Prostate gland (tissue), 2 donors: Measurements from ENCODE around the gene TUBGCP5. TPM values are rescaled to one million over a fixed set of nuclear protein-coding genes. Genes with fewer than 3 reads are reported as not detected.
"Not testable (repeated sequence)": the region's sequence is repeated elsewhere in the genome, so short reads cannot be mapped to it uniquely, and the experiment has no call there.

Experiments used
- DNase-seq: peaks from one replicate; pipeline ENCODE4 v3.0.0-alpha.2; 2019; ENCODE audit warnings: low spot score
- H3K27ac ChIP-seq, 2 donors: fragments of 200-600 bp; sonication (generic); 2 replicates each; pipeline ENCODE4 v1.5.1; 2017 to 2019
- H3K27me3 ChIP-seq: fragments of 200-600 bp; sonication (generic); replicated peaks from 2 replicates; pipeline ENCODE4 v1.5.1; 2019; ENCODE audit not compliant: insufficient read depth
- H3K36me3 ChIP-seq, 2 donors: fragments of 200-600 bp; sonication (generic); 1 replicate in 1 of 2; 2 replicates in 1 of 2; pipeline versions ENCODE4 v1.5.1 to v1.8.1; 2017 to 2019
- H3K4me1 ChIP-seq: fragments of 200-600 bp; sonication (generic); replicated peaks from 2 replicates; pipeline ENCODE4 v1.5.1; 2019
- H3K4me3 ChIP-seq, 2 donors: fragments of 200-600 bp; sonication (generic); 2 replicates each; pipeline ENCODE4 v1.5.1; 2017 to 2019
- H3K9me3 ChIP-seq: fragments of 200-600 bp; sonication (generic); 2 replicates; pipeline ENCODE4 v1.5.1; 2017
- POLR2A ChIP-seq: fragments of 450-650 bp; IDR thresholded peaks from one replicate; pipeline ENCODE4 v1.6.1; 2016; ENCODE audit warnings: antibody characterized with exemption, mild to moderate bottlenecking
- POLR2AphosphoS5 ChIP-seq: sonication (generic); formaldehyde crosslinking; IDR thresholded peaks from one replicate; pipeline ENCODE4 v1.6.1; 2017; ENCODE audit warnings: antibody characterized with exemption
- WGBS: methylation state at CpG from one replicate; pipeline ENCODE4 v1.1.5; 2018; 5-methylcytosine and 5-hydroxymethylcytosine counted together
- intact Hi-C: fragments of 100-400 bp; cut with DNase I; formaldehyde crosslinking; loops from one replicate; pipeline ENCODE4 v1.14.2; 2022
- total RNA-seq, 2 donors: library from RNA; depleted of rRNA; stranded (reverse); fragments of >200 nt; gene quantifications; one replicate each; pipeline ENCODE4 v1.1.0, GENCODE V29; 2016
- TF ChIP-seq, protein P1 (sequence below), 4 experiments: fragments of 200-600 bp in 2 of 4; fragments of 450-650 bp in 2 of 4; sonication (generic) in 2 of 4; IDR thresholded peaks; 1 replicate in 3 of 4; 2 replicates in 1 of 4; pipeline ENCODE4 v1.5.1; 2016 to 2019; ENCODE audit warnings: antibody characterized with exemption in 4 of 4, mild to moderate bottlenecking in 2 of 4, moderate library complexity in 2 of 4

TUBGCP5 gene
- total RNA-seq, 2 donors from 2014 or later, result 25.0 to 38.7 TPM

DNA sequence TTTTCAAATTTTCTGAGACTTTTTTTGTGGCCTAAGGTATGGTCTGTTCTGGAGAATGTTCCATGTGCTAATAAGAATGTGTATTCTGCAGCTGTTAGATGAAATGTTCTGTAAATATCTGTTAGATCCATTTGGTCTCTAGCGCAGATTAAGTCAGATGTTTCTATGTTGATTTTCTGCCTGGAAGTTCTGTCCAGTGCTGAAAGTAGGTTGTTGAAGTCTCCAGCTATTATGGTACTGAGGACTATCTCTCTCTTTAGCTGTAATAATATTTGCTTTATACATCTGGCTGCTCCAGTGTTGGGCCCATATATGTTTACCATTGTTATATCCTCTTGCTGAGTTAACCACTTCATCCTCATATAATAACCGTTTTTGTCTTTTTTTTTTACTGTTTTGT is 13.2 kb upstream of the TUBGCP5 start:
- TF ChIP-seq, protein P1, sequence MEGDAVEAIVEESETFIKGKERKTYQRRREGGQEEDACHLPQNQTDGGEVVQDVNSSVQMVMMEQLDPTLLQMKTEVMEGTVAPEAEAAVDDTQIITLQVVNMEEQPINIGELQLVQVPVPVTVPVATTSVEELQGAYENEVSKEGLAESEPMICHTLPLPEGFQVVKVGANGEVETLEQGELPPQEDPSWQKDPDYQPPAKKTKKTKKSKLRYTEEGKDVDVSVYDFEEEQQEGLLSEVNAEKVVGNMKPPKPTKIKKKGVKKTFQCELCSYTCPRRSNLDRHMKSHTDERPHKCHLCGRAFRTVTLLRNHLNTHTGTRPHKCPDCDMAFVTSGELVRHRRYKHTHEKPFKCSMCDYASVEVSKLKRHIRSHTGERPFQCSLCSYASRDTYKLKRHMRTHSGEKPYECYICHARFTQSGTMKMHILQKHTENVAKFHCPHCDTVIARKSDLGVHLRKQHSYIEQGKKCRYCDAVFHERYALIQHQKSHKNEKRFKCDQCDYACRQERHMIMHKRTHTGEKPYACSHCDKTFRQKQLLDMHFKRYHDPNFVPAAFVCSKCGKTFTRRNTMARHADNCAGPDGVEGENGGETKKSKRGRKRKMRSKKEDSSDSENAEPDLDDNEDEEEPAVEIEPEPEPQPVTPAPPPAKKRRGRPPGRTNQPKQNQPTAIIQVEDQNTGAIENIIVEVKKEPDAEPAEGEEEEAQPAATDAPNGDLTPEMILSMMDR (IDR thresholded peaks at IDR 0.05), result no peak
- TF ChIP-seq POLR2A (no peak), POLR2AphosphoS5 (no peak)
- intact Hi-C loops, result no loop called here

DNA sequence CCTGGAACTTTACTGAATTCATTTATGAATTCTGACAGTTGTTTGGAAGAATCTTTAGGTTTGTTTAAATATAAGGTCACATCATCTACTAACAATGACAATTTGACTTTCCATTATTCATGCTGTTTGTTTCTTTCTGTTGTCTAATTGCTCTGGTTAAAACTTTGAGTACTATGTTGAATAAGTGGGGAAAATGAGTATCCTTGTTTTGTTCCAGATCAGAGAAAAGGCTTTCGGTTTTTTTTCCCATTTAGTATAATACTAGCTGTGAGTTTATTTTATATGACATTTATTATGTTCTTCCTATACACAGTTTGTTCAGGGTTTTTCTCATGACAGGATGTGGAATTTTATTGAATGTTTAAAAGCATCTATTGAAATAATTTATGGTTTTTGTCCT is 11.3 kb upstream of the TUBGCP5 start:
- DNase-seq, result no peak
- 6% methylated on average over 1 of the region's 1 CpG for WGBS
- Histone ChIP-seq H3K4me3 (no peak overlapping the region), H3K4me1 (no peaks in the 10 kb centered on the region), H3K27me3 (no peaks in the 10 kb centered on the region), H3K27ac (no peak overlapping the region), H3K36me3 (no peaks in the 10 kb centered on the region), H3K9me3 (no peaks in the 10 kb centered on the region)
- TF ChIP-seq POLR2AphosphoS5 (no peak), POLR2A (no peak)
- intact Hi-C loops, result no loop called here

More for the DNA sequence above, 13.2 kb upstream of the TUBGCP5 start:
- no peaks in the 10 kb centered on the region for H3K4me1 ChIP-seq
- H3K27me3 ChIP-seq, result no peaks in the 10 kb centered on the region
- no peak overlapping the region for H3K4me3 ChIP-seq
- DNase-seq, result no peak
- 55% methylated on average over 2 of the region's 2 CpGs for WGBS
- no peaks in the 10 kb centered on the region for H3K36me3 ChIP-seq
- no peaks in the 10 kb centered on the region for H3K9me3 ChIP-seq
- H3K27ac ChIP-seq, result no peak overlapping the region

DNA sequence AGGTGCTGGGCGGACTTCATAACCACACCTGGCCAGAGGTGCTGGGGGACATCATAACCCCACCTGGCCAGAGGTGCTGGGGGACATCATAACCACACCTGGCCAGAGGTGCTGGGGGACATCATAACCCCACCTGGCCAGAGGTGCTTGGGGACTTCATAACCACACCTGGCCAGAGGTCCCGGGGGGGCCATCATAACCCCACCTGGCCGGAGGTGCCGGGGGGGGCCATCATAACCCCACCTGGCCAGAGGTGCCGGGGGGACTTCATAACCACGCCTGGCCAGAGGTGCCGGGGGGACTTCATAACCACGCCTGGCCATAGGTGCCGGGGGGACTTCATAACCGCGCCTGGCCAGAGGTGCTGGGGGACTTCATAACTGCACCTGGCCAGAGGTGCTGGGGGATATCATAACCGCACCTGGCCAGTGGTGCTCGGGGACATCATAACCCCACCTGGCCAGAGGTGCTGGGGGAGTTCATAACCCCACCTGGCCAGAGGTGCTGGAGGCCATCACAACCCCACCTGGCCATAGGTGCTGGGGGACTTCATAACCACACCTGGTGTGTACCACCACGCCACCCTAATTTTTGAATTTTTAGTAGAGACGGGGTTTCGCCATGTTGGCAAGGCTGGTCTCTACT is 10.7 kb upstream of the TUBGCP5 start:
- DNase-seq, result no peak
- Histone ChIP-seq H3K4me3 (no peak overlapping the region), H3K36me3 (no peaks in the 10 kb centered on the region), H3K4me1 (no peaks in the 10 kb centered on the region), H3K27ac (no peak overlapping the region), H3K9me3 (no peaks in the 10 kb centered on the region), H3K27me3 (no peaks in the 10 kb centered on the region)
- TF ChIP-seq, protein P1 (IDR thresholded peaks at IDR 0.05), result no peak
- TF ChIP-seq POLR2AphosphoS5 (no peak), POLR2A (no peak)
- intact Hi-C loops, result no loop called here
- 91% methylated on average over 15 of the region's 16 CpGs for WGBS

DNA sequence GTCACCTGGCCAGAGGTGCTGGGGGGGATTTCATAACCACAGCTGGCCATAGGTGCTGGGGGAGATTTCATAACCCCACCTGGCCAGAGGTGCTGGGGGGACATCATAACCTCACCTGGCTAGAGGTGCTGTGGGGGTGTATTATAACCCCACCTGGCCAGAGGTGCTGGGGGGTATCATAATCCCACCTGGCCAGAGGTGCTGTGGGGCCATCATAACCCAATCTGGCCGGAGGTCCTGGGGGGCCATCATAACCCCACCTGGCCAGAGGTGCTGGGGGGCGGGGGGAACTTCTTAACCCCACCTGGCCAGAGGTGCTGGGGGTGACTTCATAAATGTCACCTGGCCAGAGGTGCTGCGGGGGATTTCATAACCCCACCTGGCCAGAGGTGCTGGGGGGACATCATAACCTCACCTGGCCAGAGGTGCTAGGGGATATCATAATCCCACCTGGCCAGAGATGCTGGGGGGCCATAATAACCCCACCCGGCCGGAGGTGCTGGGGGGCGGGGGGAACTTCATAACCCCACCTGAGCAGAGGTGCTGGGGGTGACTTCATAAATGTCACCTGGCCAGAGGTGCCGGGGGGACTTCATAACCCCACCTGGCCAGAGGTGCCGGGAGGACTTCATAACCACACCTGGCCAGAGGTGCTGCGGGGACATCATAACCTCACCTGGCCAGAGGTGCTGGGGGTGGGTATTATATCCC is 9.4 kb upstream of the TUBGCP5 start:
- H3K27ac ChIP-seq, H3K27me3 ChIP-seq, H3K4me1 ChIP-seq, DNase-seq, H3K36me3 ChIP-seq, intact Hi-C loops, H3K9me3 ChIP-seq, H3K4me3 ChIP-seq: not testable (repeated sequence)
- 80% methylated on average over 8 of the region's 9 CpGs for WGBS

DNA sequence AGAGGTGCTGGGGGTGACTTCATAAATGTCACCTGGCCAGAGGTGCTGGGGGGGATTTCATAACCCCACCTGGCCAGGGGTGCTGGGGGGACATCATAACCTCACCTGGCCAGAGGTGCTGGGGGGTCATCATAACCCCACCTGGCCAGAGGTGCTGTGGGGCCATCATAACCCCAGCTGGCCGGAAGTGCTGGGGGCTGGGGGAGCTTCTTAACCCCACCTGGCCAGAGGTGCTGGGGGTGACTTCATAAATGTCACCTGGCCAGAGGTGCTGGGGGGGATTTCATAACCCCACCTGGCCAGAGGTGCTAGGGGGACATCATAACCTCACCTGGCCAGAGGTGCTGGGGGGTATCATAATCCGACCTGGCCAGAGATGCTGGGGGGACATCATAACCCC is 4.6 kb upstream of the TUBGCP5 start:
- H3K4me1 ChIP-seq, H3K27ac ChIP-seq, H3K4me3 ChIP-seq, H3K9me3 ChIP-seq, H3K36me3 ChIP-seq, H3K27me3 ChIP-seq, DNase-seq, intact Hi-C loops: not testable (repeated sequence)
- 67% methylated on average over 1 of the region's 2 CpGs for WGBS

DNA sequence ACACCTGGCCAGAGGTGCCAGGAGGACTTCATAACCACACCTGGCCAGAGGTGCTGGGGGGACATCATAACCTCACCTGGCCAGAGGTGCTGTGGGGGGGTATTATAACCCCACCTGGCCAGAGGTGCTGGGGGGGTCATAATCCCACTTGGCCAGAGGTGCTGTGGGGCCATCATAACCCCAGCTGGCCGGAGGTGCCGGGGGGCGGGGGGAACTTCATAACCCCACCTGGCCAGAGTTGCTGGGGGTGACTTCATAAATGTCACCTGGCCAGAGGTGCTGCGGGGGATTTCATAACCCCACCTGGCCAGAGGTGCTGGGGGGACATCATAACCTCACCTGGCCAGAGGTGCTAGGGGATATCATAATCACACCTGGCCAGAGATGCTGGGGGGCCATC is 4.2 kb upstream of the TUBGCP5 start:
- H3K36me3 ChIP-seq, intact Hi-C loops, H3K27ac ChIP-seq, H3K4me1 ChIP-seq, DNase-seq, H3K9me3 ChIP-seq, H3K4me3 ChIP-seq, H3K27me3 ChIP-seq: not testable (repeated sequence)
- WGBS, result 84% methylated on average over 4 of the region's 4 CpGs

DNA sequence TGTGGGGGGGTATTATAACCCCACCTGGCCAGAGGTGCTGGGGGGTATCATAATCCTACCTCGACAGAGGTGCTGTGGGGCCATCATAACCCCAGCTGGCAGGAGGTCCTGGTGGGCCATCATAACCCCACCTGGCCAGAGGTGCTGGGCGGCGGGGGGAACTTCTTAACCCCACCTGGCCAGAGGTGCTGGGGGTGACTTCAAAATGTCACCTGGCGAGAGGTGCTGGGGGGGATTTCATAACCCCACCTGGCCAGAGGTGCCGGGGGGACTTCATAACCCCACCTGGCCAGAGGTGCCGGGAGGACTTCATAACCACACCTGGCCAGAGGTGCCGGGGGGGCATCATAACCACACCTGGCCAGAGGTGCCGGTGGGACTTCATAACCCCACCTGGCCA is 2.4 kb upstream of the TUBGCP5 start:
- intact Hi-C loops, DNase-seq: not testable (repeated sequence)
- WGBS, result 85% methylated on average over 7 of the region's 8 CpGs

More for the DNA sequence above, 2.4 kb upstream of the TUBGCP5 start:
- not testable (repeated sequence) for H3K9me3 ChIP-seq, H3K27ac ChIP-seq, H3K4me1 ChIP-seq, H3K36me3 ChIP-seq, H3K27me3 ChIP-seq, H3K4me3 ChIP-seq
